Esophagus squamous epithelium (tissue), 4 donors: ENCODE results near the gene USP16.

Experiments
- POLR2A ChIP-seq, 4 donors: fragments of 450-650 bp; IDR thresholded peaks; one replicate each; pipeline ENCODE4 v1.6.1; 2017; ENCODE audit warnings: antibody characterized with exemption in 4 of 4, mild to moderate bottlenecking in 4 of 4, moderate library complexity in 3 of 4
- TF ChIP-seq, protein P1 (sequence below), 6 experiments: fragments of 450-650 bp in 4 of 6; fragments of 200-600 bp in 2 of 6; sonication (generic) in 2 of 6; IDR thresholded peaks; one replicate each; pipeline ENCODE4 v1.5.1; 2016 to 2019; ENCODE audit warnings: antibody characterized with exemption in 6 of 6, mild to moderate bottlenecking in 4 of 6, moderate library complexity in 4 of 6

DNA sequence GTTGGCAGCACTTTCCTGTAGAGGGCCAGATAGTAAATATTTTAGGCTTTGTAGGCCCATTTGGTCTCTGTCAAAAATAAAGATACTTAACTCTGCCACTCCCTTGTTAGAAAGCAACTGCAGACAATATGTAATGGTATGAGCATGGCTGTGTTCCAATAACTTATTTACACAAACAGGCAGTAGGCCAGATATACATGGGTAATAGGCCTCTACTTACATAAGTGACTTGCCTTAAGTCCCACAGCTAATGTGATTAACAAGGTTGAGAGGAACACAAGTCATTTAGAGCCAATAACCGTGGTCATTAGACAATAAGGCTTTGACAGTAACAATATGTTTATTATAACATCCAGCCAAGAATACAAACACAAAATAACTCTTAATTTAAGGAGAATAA lies 31.5 kb downstream of the USP16 start:
- TF ChIP-seq POLR2A (IDR thresholded peaks at IDR 0.05) = no peak
- TF ChIP-seq, protein P1, sequence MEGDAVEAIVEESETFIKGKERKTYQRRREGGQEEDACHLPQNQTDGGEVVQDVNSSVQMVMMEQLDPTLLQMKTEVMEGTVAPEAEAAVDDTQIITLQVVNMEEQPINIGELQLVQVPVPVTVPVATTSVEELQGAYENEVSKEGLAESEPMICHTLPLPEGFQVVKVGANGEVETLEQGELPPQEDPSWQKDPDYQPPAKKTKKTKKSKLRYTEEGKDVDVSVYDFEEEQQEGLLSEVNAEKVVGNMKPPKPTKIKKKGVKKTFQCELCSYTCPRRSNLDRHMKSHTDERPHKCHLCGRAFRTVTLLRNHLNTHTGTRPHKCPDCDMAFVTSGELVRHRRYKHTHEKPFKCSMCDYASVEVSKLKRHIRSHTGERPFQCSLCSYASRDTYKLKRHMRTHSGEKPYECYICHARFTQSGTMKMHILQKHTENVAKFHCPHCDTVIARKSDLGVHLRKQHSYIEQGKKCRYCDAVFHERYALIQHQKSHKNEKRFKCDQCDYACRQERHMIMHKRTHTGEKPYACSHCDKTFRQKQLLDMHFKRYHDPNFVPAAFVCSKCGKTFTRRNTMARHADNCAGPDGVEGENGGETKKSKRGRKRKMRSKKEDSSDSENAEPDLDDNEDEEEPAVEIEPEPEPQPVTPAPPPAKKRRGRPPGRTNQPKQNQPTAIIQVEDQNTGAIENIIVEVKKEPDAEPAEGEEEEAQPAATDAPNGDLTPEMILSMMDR (IDR thresholded peaks at IDR 0.05) = no peak
